Testis (tissue), 2 donors: ENCODE measurements around the gene PSME2.

Experiments used
- POLR2A ChIP-seq: fragments of 450-650 bp; IDR thresholded peaks from one replicate; pipeline ENCODE4 v1.6.1; 2017; ENCODE audit warnings: antibody characterized with exemption, mild to moderate bottlenecking, moderate library complexity
- TF ChIP-seq, protein P1 (sequence below), 3 experiments: fragments of 450-650 bp in 2 of 3; fragments of 200-600 bp in 1 of 3; sonication (generic) in 1 of 3; IDR thresholded peaks; one replicate each; pipeline ENCODE4 v1.5.1; 2016 to 2019; ENCODE audit warnings: antibody characterized with exemption in 3 of 3, mild to moderate bottlenecking in 2 of 3, moderate library complexity in 1 of 3

DNA sequence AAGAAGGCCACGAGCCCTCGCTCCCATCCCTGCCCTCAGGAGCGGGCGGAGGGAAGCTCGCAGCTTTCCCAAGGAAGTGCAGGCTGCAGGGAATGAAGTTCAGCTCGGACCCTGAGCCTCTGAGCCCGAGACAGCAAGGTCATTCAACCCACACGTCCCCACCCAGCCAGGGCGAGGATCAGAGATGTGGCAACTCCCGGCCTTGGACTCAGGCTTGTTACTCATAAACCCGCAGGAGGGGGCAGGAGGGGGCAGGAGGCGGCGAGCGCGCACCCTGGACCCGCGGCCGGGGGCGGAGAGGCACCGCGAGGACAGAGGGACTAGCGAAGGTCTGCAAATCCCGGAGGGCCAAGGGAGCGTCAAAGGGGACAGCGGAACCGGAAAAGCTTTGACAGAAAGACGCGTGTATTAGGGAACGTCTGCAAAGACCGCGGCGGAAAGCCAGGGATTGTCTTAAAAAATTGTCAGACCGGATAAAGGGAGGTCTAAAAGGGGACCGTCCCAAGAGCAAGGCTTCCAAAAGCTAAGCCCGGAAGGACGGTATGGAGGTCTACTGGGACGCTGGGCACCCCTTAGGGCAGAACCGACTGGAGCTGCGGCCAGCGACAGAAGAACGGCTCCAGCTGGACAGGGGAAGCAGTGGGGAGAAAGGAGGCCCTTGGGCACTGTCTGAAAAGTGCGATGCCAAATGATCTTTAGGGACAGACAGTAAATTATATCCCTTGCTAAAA lies 32.4 kb downstream of the PSME2 start:
- TF ChIP-seq POLR2A = no peak
- TF ChIP-seq, protein P1, sequence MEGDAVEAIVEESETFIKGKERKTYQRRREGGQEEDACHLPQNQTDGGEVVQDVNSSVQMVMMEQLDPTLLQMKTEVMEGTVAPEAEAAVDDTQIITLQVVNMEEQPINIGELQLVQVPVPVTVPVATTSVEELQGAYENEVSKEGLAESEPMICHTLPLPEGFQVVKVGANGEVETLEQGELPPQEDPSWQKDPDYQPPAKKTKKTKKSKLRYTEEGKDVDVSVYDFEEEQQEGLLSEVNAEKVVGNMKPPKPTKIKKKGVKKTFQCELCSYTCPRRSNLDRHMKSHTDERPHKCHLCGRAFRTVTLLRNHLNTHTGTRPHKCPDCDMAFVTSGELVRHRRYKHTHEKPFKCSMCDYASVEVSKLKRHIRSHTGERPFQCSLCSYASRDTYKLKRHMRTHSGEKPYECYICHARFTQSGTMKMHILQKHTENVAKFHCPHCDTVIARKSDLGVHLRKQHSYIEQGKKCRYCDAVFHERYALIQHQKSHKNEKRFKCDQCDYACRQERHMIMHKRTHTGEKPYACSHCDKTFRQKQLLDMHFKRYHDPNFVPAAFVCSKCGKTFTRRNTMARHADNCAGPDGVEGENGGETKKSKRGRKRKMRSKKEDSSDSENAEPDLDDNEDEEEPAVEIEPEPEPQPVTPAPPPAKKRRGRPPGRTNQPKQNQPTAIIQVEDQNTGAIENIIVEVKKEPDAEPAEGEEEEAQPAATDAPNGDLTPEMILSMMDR (IDR thresholded peaks at IDR 0.05) = peak in 1 of 3 experiments; percentile 9
